SK-N-SH (cell line): Measurements from ENCODE around the gene CCNK. TPM values are rescaled to one million over a fixed set of nuclear protein-coding genes. Genes with fewer than 3 reads are reported as not detected.

Experiments used
- CTCF ChIA-PET: fragments of 300-600, 350-600 bp; formaldehyde crosslinking; extraction: SDS; loops from one replicate; lab custom pipeline; 2021; lab: Yijun Ruan, JAX
- POLR2A ChIA-PET: fragments of 350-600 bp; sonication (Branson Sonifier 250); formaldehyde crosslinking; extraction: SDS; loops from one replicate; lab custom pipeline; 2020; ENCODE audit warnings: antibody characterized with exemption, inconsistent platforms; lab: Yijun Ruan, JAX
- DNase-seq: peaks from one replicate; pipeline ENCODE4 v3.0.0; 2012
- H2AFZ ChIP-seq: fragments of 200-600 bp; sonication (generic); 2 replicates; pipeline ENCODE4 v1.8.1; 2016; ENCODE audit warnings: antibody characterized with exemption, mild to moderate bottlenecking, low read depth
- H3F3A ChIP-seq: fragments of 200-600 bp; sonication (generic); replicated peaks from 2 replicates; pipeline ENCODE3; 2016; ENCODE audit warnings: antibody characterized with exemption, mild to moderate bottlenecking; ENCODE audit not compliant: insufficient read depth
- H3K27ac ChIP-seq, 2 experiments: fragments of 200-500 bp in 1 of 2; fragments of 200-600 bp in 1 of 2; sonication (Bioruptor generic) in 1 of 2; sonication (generic), shearing (Covaris generic) in 1 of 2; 2 replicates each; pipeline versions ENCODE4 v1.5.1 to v1.6.1; 2014 to 2016; ENCODE audit warnings: low read depth in 2 of 2, inconsistent platforms in 1 of 2, low read length in 1 of 2, mild to moderate bottlenecking in 1 of 2, mixed read lengths in 1 of 2
- H3K27me3 ChIP-seq: fragments of 200-600 bp; sonication (generic), shearing (Covaris generic); 2 replicates; pipeline ENCODE4 v1.6.1; 2016; ENCODE audit warnings: mixed run types; ENCODE audit not compliant: insufficient read depth
- H3K36me3 ChIP-seq, 2 experiments: fragments of 200-500 bp in 1 of 2; fragments of 200-600 bp in 1 of 2; sonication (Bioruptor generic) in 1 of 2; sonication (generic) in 1 of 2; replicated peaks in 1 of 2; 2 replicates each; pipeline versions ENCODE3 to v1.5.1; 2014 to 2016; ENCODE audit warnings: low read length in 1 of 2, mild to moderate bottlenecking in 1 of 2; ENCODE audit not compliant: insufficient read depth in 2 of 2, control insufficient read depth in 1 of 2
- H3K4me1 ChIP-seq, 2 experiments: fragments of 200-500 bp in 1 of 2; fragments of 200-600 bp in 1 of 2; sonication (Bioruptor generic) in 1 of 2; sonication (generic), shearing (Covaris generic) in 1 of 2; 2 replicates each; pipeline versions ENCODE4 v1.5.1 to v1.6.1; 2014 to 2016; ENCODE audit warnings: low read depth in 1 of 2, low read length in 1 of 2, mixed run types in 1 of 2; ENCODE audit not compliant: insufficient read depth in 2 of 2, control insufficient read depth in 1 of 2
- H3K4me2 ChIP-seq: fragments of 200-600 bp; sonication (generic), shearing (Covaris generic); 2 replicates; pipeline ENCODE4 v1.6.1; 2017; ENCODE audit warnings: mixed run types
- H3K4me3 ChIP-seq, 2 experiments: fragments of 200-500 bp in 1 of 2; fragments of 200-600 bp in 1 of 2; sonication (Bioruptor generic) in 1 of 2; sonication (generic), shearing (Covaris generic) in 1 of 2; 2 replicates each; pipeline versions ENCODE4 v1.5.1 to v1.8.1; 2014 to 2016; ENCODE audit warnings: low read depth in 2 of 2, inconsistent platforms in 1 of 2, low read length in 1 of 2, mild to moderate bottlenecking in 1 of 2, mixed read lengths in 1 of 2, moderate library complexity in 1 of 2
- H3K79me2 ChIP-seq: fragments of 200-600 bp; sonication (generic); 2 replicates; pipeline ENCODE4 v1.8.1; 2017; ENCODE audit warnings: mild to moderate bottlenecking; ENCODE audit not compliant: insufficient read depth
- H3K9ac ChIP-seq: fragments of 200-600 bp; sonication (generic); 2 replicates; pipeline ENCODE4 v1.6.1; 2017; ENCODE audit warnings: mixed run types
- H3K9me2 ChIP-seq: fragments of 200-600 bp; sonication (generic); 2 replicates; pipeline ENCODE4 v1.6.1; 2017; ENCODE audit warnings: mixed run types
- H3K9me3 ChIP-seq: fragments of 200-600 bp; sonication (generic); 2 replicates; pipeline ENCODE4 v1.6.1; 2017; ENCODE audit warnings: mixed run types, mild to moderate bottlenecking, moderate library complexity
- H4K20me1 ChIP-seq: fragments of 200-600 bp; sonication (generic); 2 replicates; pipeline ENCODE4 v1.6.1; 2017; ENCODE audit warnings: mild to moderate bottlenecking, mixed run types; ENCODE audit not compliant: insufficient read depth
- CHD2 ChIP-seq: fragments of 150-350 bp; IDR thresholded peaks from 2 replicates; pipeline ENCODE4 v1.6.1; 2018; ENCODE audit warnings: low read length; ENCODE audit not compliant: partially characterized antibody
- CTCF ChIP-seq: fragments of 200-600 bp; sonication (generic); IDR thresholded peaks from 2 replicates; pipeline ENCODE4 v1.6.1; 2017; ENCODE audit warnings: antibody characterized with exemption, mild to moderate bottlenecking, moderate library complexity
- FOSL2 ChIP-seq: IDR thresholded peaks from 2 replicates; pipeline ENCODE4 v1.4.0; 2012; ENCODE audit warnings: low read depth, mild to moderate bottlenecking, moderate library complexity, borderline replicate concordance
- FOXM1 ChIP-seq: IDR thresholded peaks from 2 replicates; pipeline ENCODE4 v1.4.0; 2012; ENCODE audit warnings: low read depth, mild to moderate bottlenecking
- GABPA ChIP-seq: IDR thresholded peaks from 2 replicates; pipeline ENCODE4 v1.4.0; 2012; ENCODE audit warnings: low read depth, mild to moderate bottlenecking
- GATA2 ChIP-seq: sonication (generic); formaldehyde crosslinking; IDR thresholded peaks from 2 replicates; pipeline ENCODE4 v1.5.0; 2020; ENCODE audit warnings: mild to moderate bottlenecking, missing genetic modification reagents
- IRF3 ChIP-seq: fragments of 150-350 bp; IDR thresholded peaks from 2 replicates; pipeline ENCODE4 v1.6.1; 2016; ENCODE audit warnings: mild to moderate bottlenecking, low read depth, low read length
- PBX3 ChIP-seq: IDR thresholded peaks from 2 replicates; pipeline ENCODE4; 2012
- POLR2AphosphoS5 ChIP-seq: IDR thresholded peaks from 2 replicates; pipeline ENCODE4 v1.6.1; 2012; ENCODE audit warnings: low read depth, low read length
- RFX5 ChIP-seq: IDR thresholded peaks from 2 replicates; pipeline ENCODE4 v1.6.1; 2012; ENCODE audit warnings: mild to moderate bottlenecking, improper control_type of control experiment, low read length
- RXRA ChIP-seq: IDR thresholded peaks from 2 replicates; pipeline ENCODE4 v1.4.0; 2012; ENCODE audit warnings: low read depth, mild to moderate bottlenecking, borderline replicate concordance
- TCF12 ChIP-seq: IDR thresholded peaks from 2 replicates; pipeline ENCODE4 v1.4.0; 2012
- USF2 ChIP-seq: fragments of 150-350 bp; IDR thresholded peaks from 2 replicates; pipeline ENCODE4 v1.6.1; 2017; ENCODE audit warnings: antibody characterized with exemption, low read length, low read depth, borderline replicate concordance
- YY1 ChIP-seq: IDR thresholded peaks from 2 replicates; pipeline ENCODE4 v1.4.0; 2012; ENCODE audit warnings: low read depth, mild to moderate bottlenecking
- WGBS: methylation state at CpG from one replicate; pipeline ENCODE4 v1.1.6; 2017; ENCODE audit warnings: low lambda C conversion rate; 5-methylcytosine and 5-hydroxymethylcytosine counted together
- polyA plus RNA-seq, 3 experiments: library from polyadenylated mRNA; depleted of rRNA; stranded (reverse); fragments of >200 nt; gene quantifications; 2 replicates each; pipeline ENCODE4 v1.2.3, GENCODE V29; 2012

Gene CCNK
- polyA plus RNA-seq, 1 of the 3 experiments (the other 2 are of a cell fraction): 14.6 TPM

- no peaks in the 10 kb centered on the region for H3K9me2 ChIP-seq
- H3K4me2 ChIP-seq: no peak overlapping the region
- H3K36me3 ChIP-seq: peaks cover 48 to 49% of the 10 kb centered on the region in 2 experiments
- no peaks in the 10 kb centered on the region for H3K9me3 ChIP-seq
- DNase-seq: no peak
- no peaks in the 10 kb centered on the region for H3K27me3 ChIP-seq
- no peak overlapping the region for H3K4me3 ChIP-seq
- ChIA-PET POLR2A (no interaction called here), CTCF (interaction anchor here (0.6 kb wide), 1 partner anchor 39 kb away, joined by 3 read pairs; no protein-coding TSS in a partner anchor)
- H3F3A ChIP-seq: peaks cover 6% of the 10 kb centered on the region
- peaks cover 14% of the 10 kb centered on the region; the same call in 1 of the 2 replicates for H3K79me2 ChIP-seq
- H3K9ac ChIP-seq: no peak overlapping the region
- 87% methylated on average over 2 of the region's 3 CpGs for WGBS
- H3K27ac ChIP-seq: no peak overlapping the region
- H2AFZ ChIP-seq: no peak overlapping the region
- H3K4me1 ChIP-seq: no peaks in the 10 kb centered on the region; a peak in 1 of 4 replicates
- TF ChIP-seq YY1 (no peak), CHD2 (no peak), GATA2 (no peak), FOSL2 (no peak), RFX5 (no peak), TCF12 (no peak), RXRA (no peak), GABPA (no peak), FOXM1 (no peak), CTCF (no peak), POLR2AphosphoS5 (no peak), IRF3 (no peak), USF2 (no peak), PBX3 (no peak)
- H4K20me1 ChIP-seq: no peaks in the 10 kb centered on the region
Observed at GRCh38 chr14:99454246-99454645, 27.0 kb upstream of the CCNK start.
